ENCODE data around the gene BMPR1B.
"Not testable (repeated sequence)": the region's sequence is repeated elsewhere in the genome, so short reads cannot be mapped to it uniquely, and the experiment has no call there.

BMPR1B gene

DNA sequence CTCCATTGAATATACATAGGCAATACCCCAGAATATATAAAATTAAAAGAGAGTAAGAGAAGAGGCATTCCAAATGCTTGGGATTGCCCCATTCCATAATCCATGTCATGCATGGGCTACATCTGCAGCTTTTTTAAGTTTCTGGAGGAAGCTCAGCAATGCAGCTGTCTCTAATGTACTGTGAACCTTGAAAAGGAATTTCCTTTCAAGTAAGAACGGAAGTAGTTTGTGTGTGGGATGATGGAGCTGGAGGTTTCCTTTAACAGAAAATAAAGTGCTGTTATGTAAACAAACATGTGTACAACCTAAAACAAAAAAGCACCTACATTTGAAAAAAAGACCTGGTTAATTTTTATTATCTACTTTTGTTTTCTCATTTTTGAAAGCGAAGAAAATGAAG lies 303.5 kb downstream of the BMPR1B start:
- H3K4me3 ChIP-seq (ENCODE audit: control insufficient read depth, low read depth, low read length): no peak overlapping the region
- no peak for DNase-seq (ENCODE audit: low read depth)
- TF ChIP-seq, protein P1, sequence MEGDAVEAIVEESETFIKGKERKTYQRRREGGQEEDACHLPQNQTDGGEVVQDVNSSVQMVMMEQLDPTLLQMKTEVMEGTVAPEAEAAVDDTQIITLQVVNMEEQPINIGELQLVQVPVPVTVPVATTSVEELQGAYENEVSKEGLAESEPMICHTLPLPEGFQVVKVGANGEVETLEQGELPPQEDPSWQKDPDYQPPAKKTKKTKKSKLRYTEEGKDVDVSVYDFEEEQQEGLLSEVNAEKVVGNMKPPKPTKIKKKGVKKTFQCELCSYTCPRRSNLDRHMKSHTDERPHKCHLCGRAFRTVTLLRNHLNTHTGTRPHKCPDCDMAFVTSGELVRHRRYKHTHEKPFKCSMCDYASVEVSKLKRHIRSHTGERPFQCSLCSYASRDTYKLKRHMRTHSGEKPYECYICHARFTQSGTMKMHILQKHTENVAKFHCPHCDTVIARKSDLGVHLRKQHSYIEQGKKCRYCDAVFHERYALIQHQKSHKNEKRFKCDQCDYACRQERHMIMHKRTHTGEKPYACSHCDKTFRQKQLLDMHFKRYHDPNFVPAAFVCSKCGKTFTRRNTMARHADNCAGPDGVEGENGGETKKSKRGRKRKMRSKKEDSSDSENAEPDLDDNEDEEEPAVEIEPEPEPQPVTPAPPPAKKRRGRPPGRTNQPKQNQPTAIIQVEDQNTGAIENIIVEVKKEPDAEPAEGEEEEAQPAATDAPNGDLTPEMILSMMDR (IDR thresholded peaks at IDR 0.05; ENCODE audit: control insufficient read depth, insufficient read depth, low read depth, low read length, missing control alignments): no peak

- not testable (repeated sequence) for DNase-seq (ENCODE audit: low read depth); H3K4me3 ChIP-seq (ENCODE audit: control insufficient read depth, low read depth, low read length)
These were observed 304.0 kb downstream of the BMPR1B start for GRCh38 chr4:95061801-95062200.

DNA sequence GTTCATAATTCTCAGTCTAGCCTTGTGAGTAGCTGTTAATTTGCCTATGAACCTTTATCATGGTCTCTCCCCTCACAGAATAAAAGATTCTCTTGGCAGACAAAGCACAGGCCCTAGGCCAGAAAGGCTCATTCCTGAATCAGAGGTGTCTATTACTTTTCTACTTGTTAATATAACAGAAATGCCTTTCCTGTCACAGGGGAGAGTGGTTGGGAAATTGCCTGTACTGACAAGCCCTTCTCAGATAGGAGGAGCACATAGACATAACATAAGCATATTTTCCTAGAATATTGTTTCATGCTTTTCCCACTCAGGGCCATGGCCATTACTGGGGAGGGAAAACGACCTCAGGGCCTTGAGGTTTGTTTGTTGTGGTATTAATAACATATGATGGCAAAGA lies 308.3 kb downstream of the BMPR1B start:
- no peak overlapping the region for H3K4me3 ChIP-seq (ENCODE audit: control insufficient read depth, low read depth, low read length)
- DNase-seq (ENCODE audit: low read depth): no peak
- TF ChIP-seq, protein P1 (IDR thresholded peaks at IDR 0.05; ENCODE audit: control insufficient read depth, insufficient read depth, low read depth, low read length, missing control alignments): no peak

DNA sequence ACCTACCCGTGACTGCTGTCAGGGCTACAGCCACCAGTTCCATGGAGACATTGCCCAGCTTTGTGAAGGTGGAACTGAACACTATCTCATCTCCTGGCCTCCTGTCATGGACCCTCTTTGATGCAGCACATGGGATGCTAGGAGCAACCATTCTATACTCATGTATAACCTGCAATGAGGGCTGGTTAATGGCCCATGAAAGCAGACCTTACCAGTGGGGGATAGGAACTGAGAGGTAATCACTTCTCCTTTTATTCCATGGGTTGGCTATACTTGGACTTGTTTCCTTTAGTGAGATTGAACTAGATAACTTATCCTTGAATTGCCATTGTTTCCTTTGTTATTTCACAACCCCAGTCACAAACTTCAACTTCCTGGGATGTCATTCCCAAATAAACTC lies 310.6 kb downstream of the BMPR1B start:
- TF ChIP-seq, protein P1 (IDR thresholded peaks at IDR 0.05; ENCODE audit: control insufficient read depth, insufficient read depth, low read depth, low read length, missing control alignments): no peak
- H3K4me3 ChIP-seq (ENCODE audit: control insufficient read depth, low read depth, low read length): no peak overlapping the region
- no peak for DNase-seq (ENCODE audit: low read depth)

- no peak overlapping the region for H3K4me3 ChIP-seq (ENCODE audit: control insufficient read depth, low read depth, low read length)
- TF ChIP-seq, protein P1 (IDR thresholded peaks at IDR 0.05; ENCODE audit: control insufficient read depth, insufficient read depth, low read depth, low read length, missing control alignments): no peak
- no peak for DNase-seq (ENCODE audit: low read depth)
These were observed 311.2 kb downstream of the BMPR1B start for GRCh38 chr4:95068818-95069478.

GRCh38 chr4:95071851-95072250 lies 314.1 kb downstream of the BMPR1B start:
- H3K4me3 ChIP-seq (ENCODE audit: control insufficient read depth, low read depth, low read length): no peak overlapping the region
- TF ChIP-seq, protein P1 (IDR thresholded peaks at IDR 0.05; ENCODE audit: control insufficient read depth, insufficient read depth, low read depth, low read length, missing control alignments): no peak
- no peak for DNase-seq (ENCODE audit: low read depth)

DNA sequence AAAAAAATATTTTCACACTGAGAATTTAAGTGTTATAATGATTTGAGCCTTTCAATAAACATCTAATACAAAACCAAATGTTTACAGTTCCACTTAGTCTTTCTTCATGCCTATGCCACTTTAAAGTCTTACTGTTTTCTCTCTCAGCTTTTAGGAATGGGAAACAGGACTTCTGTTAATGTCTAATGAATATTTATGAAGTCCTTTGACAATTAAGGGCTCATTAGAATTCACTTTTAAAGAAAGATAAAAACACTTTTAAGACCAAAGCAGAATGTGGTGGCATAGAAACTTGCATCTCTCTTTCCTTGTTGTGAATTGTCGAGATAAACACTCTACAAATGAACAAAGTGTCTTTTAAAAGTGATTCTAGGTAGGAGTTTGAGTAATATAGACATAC lies 315.9 kb downstream of the BMPR1B start:
- no peak for DNase-seq (ENCODE audit: low read depth)
- H3K4me3 ChIP-seq (ENCODE audit: control insufficient read depth, low read depth, low read length): no peak overlapping the region
- TF ChIP-seq, protein P1 (IDR thresholded peaks at IDR 0.05; ENCODE audit: control insufficient read depth, insufficient read depth, low read depth, low read length, missing control alignments): no peak

Data from AG09309 (cell line).